NT2/D1 (cell line): Measurements from ENCODE around the gene MMP7.

Source experiments
- DNase-seq: peaks from one replicate; pipeline ENCODE4 v3.0.0-alpha.2; 2011; ENCODE audit warnings: low read depth, low spot score
- H3K27me3 ChIP-seq: 2 replicates; pipeline ENCODE4 v1.6.0; 2011; ENCODE audit warnings: mild to moderate bottlenecking; ENCODE audit not compliant: insufficient read length, insufficient read depth
- H3K36me3 ChIP-seq: 2 replicates; pipeline ENCODE4 v1.6.1; 2011; ENCODE audit warnings: mild to moderate bottlenecking, low read length, mixed read lengths; ENCODE audit not compliant: insufficient read depth, insufficient read length
- H3K4me1 ChIP-seq: 2 replicates; pipeline ENCODE4 v1.5.1; 2011; ENCODE audit not compliant: insufficient read depth, insufficient read length
- H3K4me3 ChIP-seq: 2 replicates; pipeline ENCODE4 v1.5.1; 2011; ENCODE audit warnings: low read depth; ENCODE audit not compliant: insufficient read length
- H3K9ac ChIP-seq: 2 replicates; pipeline ENCODE4 v1.6.0; 2011; ENCODE audit warnings: low read depth; ENCODE audit not compliant: insufficient read length
- H3K9me3 ChIP-seq: 2 replicates; pipeline ENCODE4 v1.5.1; 2011; ENCODE audit warnings: mild to moderate bottlenecking, low read length; ENCODE audit not compliant: insufficient read depth
- SUZ12 ChIP-seq: IDR thresholded peaks from 2 replicates; pipeline ENCODE4 v1.6.1; 2011; ENCODE audit not compliant: insufficient read length, insufficient read depth; ENCODE audit errors: extremely low read depth
- YY1 ChIP-seq: IDR thresholded peaks from 2 replicates; pipeline ENCODE4 v1.6.1; 2011; ENCODE audit not compliant: insufficient read length, insufficient read depth
- ZNF274 ChIP-seq: IDR thresholded peaks from 2 replicates; pipeline ENCODE4 v1.6.1; 2011; ENCODE audit warnings: mild to moderate bottlenecking, low read depth, low read length

MMP7 gene

DNA sequence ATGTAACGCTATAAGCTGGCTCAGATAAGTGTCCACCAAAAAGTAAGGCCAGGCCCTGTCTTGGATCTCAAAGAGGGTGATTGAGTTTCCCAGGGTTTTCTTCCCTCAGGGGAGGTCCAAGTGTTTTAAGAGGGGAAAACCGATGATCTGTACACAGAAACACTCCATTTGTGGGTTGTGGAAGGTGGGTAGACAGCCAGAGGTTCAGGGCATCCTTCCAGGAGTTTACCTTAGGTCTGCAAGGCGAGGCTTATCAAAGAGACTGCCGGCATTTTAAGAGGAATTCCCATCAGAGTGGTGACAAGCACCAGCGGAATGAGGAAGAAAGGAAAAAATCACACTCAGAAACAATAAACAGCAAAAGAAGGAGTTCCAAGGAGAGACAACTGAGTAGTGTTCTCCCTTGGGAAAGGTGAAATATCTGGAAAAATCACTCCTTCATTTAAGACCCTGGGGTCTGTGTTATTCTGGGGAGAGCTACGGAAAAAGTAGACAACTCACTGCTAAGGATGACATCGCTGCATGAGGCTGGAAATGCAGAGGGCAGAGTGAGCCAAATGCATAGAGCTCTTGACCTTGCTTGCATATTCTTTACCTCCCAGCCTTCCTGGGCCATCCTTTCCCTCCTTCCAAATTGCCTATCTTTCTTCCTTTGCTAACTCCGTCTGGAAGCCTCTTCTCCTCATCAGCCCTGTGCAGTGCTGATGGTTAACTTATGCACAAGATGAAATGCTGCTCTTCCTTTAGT, 22.1 kb upstream of the MMP7 start:
- H3K4me3 ChIP-seq: no peak overlapping the region
- DNase-seq: no peak
- no peaks in the 10 kb centered on the region for H3K4me1 ChIP-seq
- H3K9ac ChIP-seq: no peak overlapping the region
- H3K36me3 ChIP-seq: no peaks in the 10 kb centered on the region
- no peaks in the 10 kb centered on the region for H3K27me3 ChIP-seq
- TF ChIP-seq SUZ12: no peak
- no peak for TF ChIP-seq YY1
- no peak for TF ChIP-seq ZNF274
- no peaks in the 10 kb centered on the region for H3K9me3 ChIP-seq

DNA sequence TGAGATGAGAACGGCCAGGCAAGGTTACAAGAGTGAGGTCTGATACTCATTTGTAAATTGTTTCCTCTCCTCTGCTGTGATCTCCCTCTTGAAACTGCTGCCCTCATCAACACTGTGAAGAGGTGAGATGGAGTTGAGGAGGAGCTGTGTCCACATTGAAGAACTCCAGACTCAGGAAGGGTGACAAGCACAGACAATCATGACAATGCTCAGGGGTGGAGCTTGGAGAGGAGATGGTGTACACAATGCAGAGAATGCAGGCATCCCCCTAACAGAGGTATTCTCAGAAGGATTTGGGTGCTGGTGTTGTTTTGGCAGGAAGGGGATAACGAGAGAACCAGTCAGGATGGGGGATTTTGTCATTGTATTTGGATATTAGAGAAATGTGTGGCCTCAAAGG, 21.5 kb upstream of the MMP7 start:
- Histone ChIP-seq H3K4me3 (no peak overlapping the region), H3K4me1 (no peaks in the 10 kb centered on the region), H3K36me3 (no peaks in the 10 kb centered on the region), H3K27me3 (no peaks in the 10 kb centered on the region), H3K9me3 (no peaks in the 10 kb centered on the region), H3K9ac (no peak overlapping the region)
- no peak for DNase-seq
- TF ChIP-seq ZNF274 (no peak), YY1 (no peak), SUZ12 (no peak)

GRCh38 chr11:102551169-102551781, 20.7 kb upstream of the MMP7 start:
- DNase-seq: no peak
- TF ChIP-seq ZNF274 (no peak), YY1 (no peak), SUZ12 (no peak)
- Histone ChIP-seq H3K9ac (no peak overlapping the region), H3K9me3 (no peaks in the 10 kb centered on the region), H3K4me3 (no peak overlapping the region), H3K27me3 (no peaks in the 10 kb centered on the region), H3K4me1 (no peaks in the 10 kb centered on the region), H3K36me3 (no peaks in the 10 kb centered on the region)

- no peak for DNase-seq
- TF ChIP-seq YY1 (no peak), ZNF274 (no peak), SUZ12 (no peak)
- H3K4me1 ChIP-seq: no peaks in the 10 kb centered on the region
- no peak overlapping the region for H3K4me3 ChIP-seq
- no peaks in the 10 kb centered on the region for H3K9me3 ChIP-seq
- no peaks in the 10 kb centered on the region for H3K36me3 ChIP-seq
- H3K9ac ChIP-seq: no peak overlapping the region
- no peaks in the 10 kb centered on the region for H3K27me3 ChIP-seq
Measured at GRCh38 chr11:102546923-102547471, 16.4 kb upstream of the MMP7 start.

- Histone ChIP-seq H3K9ac (no peak overlapping the region), H3K4me3 (no peak overlapping the region), H3K4me1 (no peaks in the 10 kb centered on the region), H3K27me3 (no peaks in the 10 kb centered on the region), H3K36me3 (no peaks in the 10 kb centered on the region), H3K9me3 (no peaks in the 10 kb centered on the region)
- TF ChIP-seq ZNF274 (no peak), YY1 (no peak), SUZ12 (no peak)
- DNase-seq: no peak
Measured at GRCh38 chr11:102546427-102546826, 15.9 kb upstream of the MMP7 start.

DNA sequence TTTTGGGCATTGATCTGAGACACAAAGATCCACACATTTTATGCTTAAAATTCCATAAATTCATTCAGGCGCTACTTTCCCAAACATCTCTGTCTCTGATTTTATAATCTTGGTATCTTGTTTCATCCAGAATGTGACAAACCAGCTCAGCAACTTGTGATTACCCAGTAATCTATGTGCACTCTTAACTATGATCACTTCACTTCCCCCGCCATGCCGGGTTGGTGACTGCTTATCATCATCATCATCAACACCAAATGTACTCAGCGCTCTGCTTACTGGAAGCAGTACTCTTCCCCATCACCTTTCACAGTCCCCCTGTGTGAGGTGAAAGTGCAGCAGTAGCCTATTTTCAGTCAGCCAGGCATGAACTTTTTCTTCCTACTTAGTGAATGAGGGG, 15.2 kb upstream of the MMP7 start:
- Histone ChIP-seq H3K4me3 (no peak overlapping the region), H3K36me3 (no peaks in the 10 kb centered on the region), H3K9me3 (no peaks in the 10 kb centered on the region), H3K27me3 (no peaks in the 10 kb centered on the region), H3K9ac (no peak overlapping the region), H3K4me1 (no peaks in the 10 kb centered on the region)
- DNase-seq: no peak
- TF ChIP-seq ZNF274 (no peak), SUZ12 (no peak), YY1 (no peak)

DNA sequence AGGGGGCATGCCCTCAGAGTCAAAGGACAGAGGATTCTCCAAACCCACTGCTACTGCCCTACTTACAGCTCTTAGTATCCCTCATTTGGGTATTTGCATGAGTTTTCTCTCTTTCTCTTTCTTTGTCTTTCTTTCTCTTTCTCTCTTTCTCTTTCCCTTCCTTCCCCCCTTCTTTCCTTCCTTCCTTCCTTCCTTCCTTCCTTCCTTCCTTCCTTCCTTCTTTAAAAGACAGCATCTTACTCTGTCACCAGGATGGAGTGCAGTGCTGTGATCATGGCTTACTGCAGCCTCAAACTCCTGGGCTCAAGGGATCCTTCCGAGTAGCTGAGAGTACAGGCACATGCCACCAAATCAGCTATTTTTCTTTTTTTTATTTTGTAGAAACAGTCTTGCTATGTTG, 14.0 kb upstream of the MMP7 start:
- no peak overlapping the region for H3K9ac ChIP-seq
- DNase-seq: no peak
- no peaks in the 10 kb centered on the region for H3K36me3 ChIP-seq

More for the DNA sequence above, 14.0 kb upstream of the MMP7 start:
- no peaks in the 10 kb centered on the region for H3K27me3 ChIP-seq
- no peak for TF ChIP-seq SUZ12
- TF ChIP-seq ZNF274: no peak
- TF ChIP-seq YY1: no peak
- no peaks in the 10 kb centered on the region for H3K9me3 ChIP-seq
- H3K4me1 ChIP-seq: no peaks in the 10 kb centered on the region
- no peak overlapping the region for H3K4me3 ChIP-seq
